ENCODE data around the gene GPAT2. TPM values are rescaled to one million over a fixed set of nuclear protein-coding genes. Genes with fewer than 3 reads are reported as not detected.

GPAT2 gene
- total RNA-seq, 1 experiment from 2014 or later = not detected

- ATAC-seq = no peak
- H3K4me3 ChIP-seq (ENCODE audit: low read length) = no peak overlapping the region
These were observed 46.3 kb upstream of the GPAT2 start for GRCh38 chr2:96081042-96081441.

DNA sequence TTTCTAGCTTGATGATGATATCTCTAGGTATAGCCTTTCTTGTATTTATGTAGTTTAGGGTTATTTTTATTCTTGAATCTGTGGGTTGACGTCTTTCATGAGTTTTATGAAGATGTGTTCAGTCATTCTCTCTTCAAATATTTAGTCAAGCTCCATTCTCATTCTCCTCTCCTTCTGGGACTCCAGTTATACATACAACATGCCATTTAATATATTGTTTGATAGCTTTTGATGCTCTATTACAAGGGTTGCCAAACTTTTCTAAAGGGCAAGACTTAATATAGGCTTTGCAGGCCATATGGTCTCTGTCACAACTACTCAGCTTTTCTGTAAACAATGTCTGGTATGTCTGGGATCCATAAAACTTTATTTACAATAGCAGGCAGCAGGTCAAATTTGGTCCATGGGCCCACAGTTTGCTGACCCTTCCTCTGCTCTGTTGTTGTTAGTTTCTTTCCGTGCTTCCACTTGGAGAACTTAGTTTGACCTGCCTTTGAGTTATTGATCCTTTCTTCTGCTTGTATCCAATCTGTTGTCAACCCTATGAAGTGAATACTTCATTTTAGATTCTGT lies 40.6 kb upstream of the GPAT2 start:
- Histone ChIP-seq H3K9ac (ENCODE audit: low read length) (no peak overlapping the region), H3K79me2 (ENCODE audit: low read length) (no peaks in the 10 kb centered on the region), H4K20me1 (ENCODE audit: low read length) (no peaks in the 10 kb centered on the region), H3F3A (ENCODE audit: low read length, unreplicated experiment) (no peaks in the 10 kb centered on the region), H3K27me3 (ENCODE audit: low read length) (peaks cover 9% of the 10 kb centered on the region; the same call in 1 of the 2 replicates), H3K4me1 (ENCODE audit: insufficient read depth, low read length) (no peaks in the 10 kb centered on the region), H2AFZ (ENCODE audit: low read length) (no peak overlapping the region), H3K9me3 (ENCODE audit: low read length) (no peaks in the 10 kb centered on the region), H3K4me2 (ENCODE audit: low read length) (no peak overlapping the region), H3K4me3 (ENCODE audit: low read length) (no peak overlapping the region), H3K36me3 (ENCODE audit: low read depth, low read length) (no peaks in the 10 kb centered on the region), H3K9me2 (replicated peaks; ENCODE audit: low read length) (no peaks in the 10 kb centered on the region), H3K27ac (ENCODE audit: low read length) (no peak overlapping the region)
- intact Hi-C loops (cut with micrococcal nuclease) = no loop called here
- ChIA-PET CTCF (interaction anchor here (0.6 kb wide), 1 partner anchor 37 kb away, joined by 3 read pairs; no protein-coding TSS in a partner anchor), POLR2A (ENCODE audit: unreplicated experiment) (no interaction called here)
- DNase-seq = no peak
- BruUV-seq (replicated peaks) = no TSS peak
- no peak for ATAC-seq
- TF ChIP-seq EZH2 (IDR thresholded peaks at IDR 0.05; ENCODE audit: low read length, unreplicated experiment) = no peak

More at GRCh38 chr2:96081042-96081441, 46.3 kb upstream of the GPAT2 start:
- DNase-seq = no peak
- no TSS peak for BruUV-seq (replicated peaks)
- no peaks in the 10 kb centered on the region for H4K20me1 ChIP-seq (ENCODE audit: low read length)
- TF ChIP-seq CTCF (conservative IDR thresholded peaks at IDR 0.05; ENCODE audit: low read depth, low read length) = no peak
- TF ChIP-seq EZH2phosphoT487 (IDR thresholded peaks at IDR 0.05; ENCODE audit: borderline replicate concordance, low read length) = no peak
- TF ChIP-seq EZH2 (IDR thresholded peaks at IDR 0.05; ENCODE audit: low read length, unreplicated experiment) = no peak
- H3K27ac ChIP-seq (ENCODE audit: low read length) = no peak overlapping the region
- no peak overlapping the region for H3K9ac ChIP-seq (ENCODE audit: low read length)
- no peaks in the 10 kb centered on the region for H3K9me2 ChIP-seq (replicated peaks; ENCODE audit: low read length)
- no peak overlapping the region for H2AFZ ChIP-seq (ENCODE audit: low read length)
- no peaks in the 10 kb centered on the region for H3K9me3 ChIP-seq (ENCODE audit: low read length)
- peaks cover 9% of the 10 kb centered on the region; the same call in 1 of the 2 replicates for H3K27me3 ChIP-seq (ENCODE audit: low read length)
- intact Hi-C loops (cut with micrococcal nuclease) = no loop called here
- no peaks in the 10 kb centered on the region for H3K79me2 ChIP-seq (ENCODE audit: low read length)
- ChIA-PET POLR2A (ENCODE audit: unreplicated experiment) (no interaction called here), CTCF (no interaction called here)
- H3K36me3 ChIP-seq (ENCODE audit: low read depth, low read length) = no peaks in the 10 kb centered on the region
- H3F3A ChIP-seq (ENCODE audit: low read length, unreplicated experiment) = no peaks in the 10 kb centered on the region
- no peak overlapping the region for H3K4me2 ChIP-seq (ENCODE audit: low read length)
- no peaks in the 10 kb centered on the region for H3K4me1 ChIP-seq (ENCODE audit: insufficient read depth, low read length)

DNA sequence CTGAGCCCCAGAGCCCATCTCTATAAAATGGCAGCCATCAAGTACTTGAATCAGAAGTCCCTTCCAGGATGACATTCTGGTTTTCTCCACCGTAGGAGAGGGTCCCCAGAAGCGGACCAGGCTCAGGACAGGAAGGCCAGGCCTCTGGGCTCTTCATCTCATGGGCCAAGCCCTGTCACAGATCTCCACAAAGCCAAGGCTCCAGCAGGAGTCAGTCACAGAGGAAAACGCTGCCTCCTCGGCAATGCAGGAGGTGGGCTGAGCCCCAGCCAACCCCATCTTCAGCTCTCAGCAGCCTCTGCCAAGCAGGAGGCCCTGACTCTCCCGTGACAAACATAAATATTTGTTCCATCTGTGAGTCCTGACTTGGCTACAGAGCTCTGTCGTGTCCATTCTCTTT lies 39.4 kb upstream of the GPAT2 start:
- H3K9me3 ChIP-seq (ENCODE audit: low read length) = no peaks in the 10 kb centered on the region
- intact Hi-C loops (cut with micrococcal nuclease) = no loop called here
- no peak overlapping the region for H2AFZ ChIP-seq (ENCODE audit: low read length)
- no peak for TF ChIP-seq CTCF (conservative IDR thresholded peaks at IDR 0.05; ENCODE audit: low read depth, low read length)
- no peak for TF ChIP-seq EZH2 (IDR thresholded peaks at IDR 0.05; ENCODE audit: low read length, unreplicated experiment)
- TF ChIP-seq EZH2phosphoT487 (IDR thresholded peaks at IDR 0.05; ENCODE audit: borderline replicate concordance, low read length) = no peak
- no peaks in the 10 kb centered on the region for H4K20me1 ChIP-seq (ENCODE audit: low read length)
- H3K4me1 ChIP-seq (ENCODE audit: insufficient read depth, low read length) = no peaks in the 10 kb centered on the region
- no peak overlapping the region for H3K4me3 ChIP-seq (ENCODE audit: low read length)
- BruUV-seq (replicated peaks) = no TSS peak
- H3K36me3 ChIP-seq (ENCODE audit: low read depth, low read length) = no peaks in the 10 kb centered on the region
- peaks cover 2% of the 10 kb centered on the region; the same call in 1 of the 2 replicates for H3K27me3 ChIP-seq (ENCODE audit: low read length)
- CTCF ChIA-PET = no interaction called here
- POLR2A ChIA-PET (ENCODE audit: unreplicated experiment) = no interaction called here
- H3K9me2 ChIP-seq (replicated peaks; ENCODE audit: low read length) = no peaks in the 10 kb centered on the region
- no peak overlapping the region for H3K27ac ChIP-seq (ENCODE audit: low read length)
- DNase-seq (no peak), ATAC-seq (no peak)
- H3F3A ChIP-seq (ENCODE audit: low read length, unreplicated experiment) = no peaks in the 10 kb centered on the region
- no peak overlapping the region for H3K9ac ChIP-seq (ENCODE audit: low read length)
- no peak overlapping the region for H3K4me2 ChIP-seq (ENCODE audit: low read length)
- H3K79me2 ChIP-seq (ENCODE audit: low read length) = no peaks in the 10 kb centered on the region
